Stimulated activated CD8-positive, alpha-beta memory T cell treated with anti-CD3 and anti-CD28 coated beads, Interleukin-7, amount 100 ng/mL, for 1 hour (primary cell): Measurements from ENCODE around the gene PRSS56.

ENCODE experiments used
- DNase-seq, 2 donors: peaks; one replicate each; pipeline ENCODE4 v3.0.0-alpha.2; 2020; ENCODE audit warnings: low read depth in 2 of 2

PRSS56 gene

DNA sequence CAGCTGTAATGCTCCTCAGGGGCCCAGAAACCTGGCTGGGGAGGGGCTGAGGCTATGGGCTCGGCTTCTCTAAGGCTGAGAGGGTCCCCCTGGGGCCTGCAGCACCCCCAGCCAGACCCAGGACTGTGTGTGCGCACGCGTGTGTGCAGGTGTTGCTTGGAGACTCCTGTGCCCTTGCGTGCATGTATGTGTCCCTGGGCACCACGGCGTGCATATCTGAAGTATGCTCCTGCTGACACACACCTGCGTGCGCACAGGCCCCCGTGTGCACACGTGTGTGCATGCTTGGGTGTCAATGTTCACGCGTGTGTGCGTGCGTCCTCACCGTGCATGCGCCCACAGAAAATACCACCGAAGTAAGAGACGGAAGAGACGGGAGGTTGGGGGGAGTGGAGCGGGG lies 17.7 kb upstream of the PRSS56 start:
- no peak for DNase-seq

DNA sequence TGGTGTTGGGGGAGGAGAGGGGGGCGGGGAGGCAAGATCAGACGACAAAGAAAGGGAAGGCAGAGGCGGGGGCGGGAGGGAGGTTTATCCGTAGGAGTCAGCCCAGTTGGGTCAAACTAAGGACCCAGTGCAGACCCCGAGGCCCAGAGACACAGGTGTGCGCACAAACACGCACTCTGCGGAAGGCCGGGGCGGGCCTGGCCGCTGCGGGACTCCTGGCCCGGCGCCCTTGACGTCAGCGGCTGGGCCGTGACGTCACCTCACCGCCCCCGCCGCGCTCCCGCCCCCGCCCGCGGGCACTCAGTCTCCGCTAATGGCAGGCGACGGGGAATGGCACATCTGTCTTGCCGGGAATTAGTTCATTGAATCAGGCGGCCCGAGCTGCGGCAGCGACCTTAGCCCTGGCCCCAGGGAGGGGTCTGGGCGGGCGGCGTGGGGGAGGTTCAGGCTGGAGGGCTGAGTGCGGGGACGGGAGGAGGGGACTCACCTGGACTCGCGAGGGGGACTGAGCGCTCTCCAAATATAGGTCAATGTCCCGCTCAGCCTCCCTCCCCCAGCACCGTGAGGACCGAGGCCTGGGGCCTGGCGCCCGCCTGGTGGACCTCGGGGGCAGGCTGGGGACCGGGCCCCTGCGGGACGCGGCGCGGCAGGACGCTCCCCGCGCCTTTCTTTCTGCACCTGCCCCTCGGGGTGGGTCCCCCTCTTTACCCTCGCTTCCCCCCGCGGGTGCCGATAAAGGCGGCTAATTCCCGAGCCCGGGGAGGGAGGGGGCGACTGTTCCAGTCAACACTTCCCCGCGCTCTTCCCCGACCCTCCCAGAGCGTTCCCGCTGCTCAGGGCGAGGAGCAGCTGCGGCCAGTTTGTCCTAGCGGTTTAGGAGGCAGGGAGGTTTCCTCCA lies 17.0 kb upstream of the PRSS56 start:
- no peak for DNase-seq

- DNase-seq: no peak
These were observed 16.3 kb upstream of the PRSS56 start for GRCh38 chr2:232503809-232504323.

GRCh38 chr2:232504438-232504837 lies 15.8 kb upstream of the PRSS56 start:
- no peak for DNase-seq

DNA sequence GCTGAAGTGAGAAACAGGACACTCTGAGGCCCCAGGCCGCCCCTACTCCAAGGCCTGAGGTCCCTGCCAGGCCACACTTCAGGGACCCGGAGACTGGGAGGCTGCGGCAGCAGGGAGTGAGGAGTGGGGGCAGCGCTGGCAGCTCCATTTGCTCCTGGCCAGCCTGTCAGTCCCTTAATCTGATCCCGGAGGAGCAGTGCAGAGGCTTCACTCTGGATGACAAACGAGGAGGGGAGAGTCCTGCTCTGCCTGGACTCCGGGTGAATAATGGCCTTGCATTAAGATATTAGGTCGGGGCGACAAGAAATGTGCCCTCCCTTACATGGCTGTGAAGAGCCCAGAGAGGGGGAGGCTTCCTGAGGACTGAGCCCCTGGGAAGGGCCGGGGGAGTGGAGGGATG lies 14.3 kb upstream of the PRSS56 start:
- DNase-seq: no peak

GRCh38 chr2:232506709-232507108 lies 13.5 kb upstream of the PRSS56 start:
- DNase-seq: no peak

DNA sequence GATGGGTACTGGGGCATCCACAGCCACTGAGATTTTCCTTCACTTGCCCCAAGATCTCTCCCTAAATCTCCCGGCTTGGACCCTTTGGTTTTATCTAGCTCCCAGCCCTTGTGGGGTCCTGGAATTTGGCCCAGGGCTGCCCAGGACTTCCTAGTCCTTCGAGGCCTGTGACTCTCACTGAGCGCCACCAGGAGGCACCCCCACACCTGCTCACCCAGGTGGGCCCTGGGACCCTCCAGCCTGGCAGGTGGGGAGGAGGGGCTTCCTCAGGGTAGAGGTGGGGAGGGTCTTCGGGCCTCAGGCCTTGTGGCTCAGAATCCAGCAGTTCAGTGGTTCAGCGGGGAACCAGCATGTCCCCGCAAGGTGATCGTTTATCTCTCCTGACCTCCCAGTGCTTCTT lies 11.9 kb upstream of the PRSS56 start:
- DNase-seq: no peak

DNA sequence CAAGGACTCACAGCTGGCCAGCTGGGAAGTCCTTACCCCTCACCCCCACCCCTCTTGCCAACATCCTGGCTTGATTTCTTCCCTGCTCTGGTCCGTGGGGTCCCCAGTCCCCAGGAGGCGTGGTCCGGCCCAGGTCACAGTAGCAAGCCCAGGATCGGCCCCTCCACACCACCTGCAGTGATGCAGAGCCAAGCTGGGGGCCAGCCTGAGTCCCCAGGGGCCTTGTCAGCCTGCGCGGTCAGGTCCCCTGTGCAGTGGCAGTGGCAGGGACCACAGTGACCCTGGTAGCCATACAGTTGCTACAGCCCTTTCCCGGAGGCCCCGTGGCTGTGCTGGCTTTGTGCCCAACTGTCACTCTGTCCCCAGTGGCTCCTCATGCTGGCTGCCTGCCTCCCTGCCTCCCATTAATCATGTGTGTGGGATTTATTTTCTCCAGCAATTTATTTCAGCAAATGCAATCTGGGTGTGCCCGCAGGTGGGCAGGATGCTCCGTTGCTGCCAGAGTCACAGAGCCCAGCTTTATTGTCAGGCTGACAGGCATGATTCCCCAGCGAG lies 8.8 kb upstream of the PRSS56 start:
- DNase-seq: no peak

DNA sequence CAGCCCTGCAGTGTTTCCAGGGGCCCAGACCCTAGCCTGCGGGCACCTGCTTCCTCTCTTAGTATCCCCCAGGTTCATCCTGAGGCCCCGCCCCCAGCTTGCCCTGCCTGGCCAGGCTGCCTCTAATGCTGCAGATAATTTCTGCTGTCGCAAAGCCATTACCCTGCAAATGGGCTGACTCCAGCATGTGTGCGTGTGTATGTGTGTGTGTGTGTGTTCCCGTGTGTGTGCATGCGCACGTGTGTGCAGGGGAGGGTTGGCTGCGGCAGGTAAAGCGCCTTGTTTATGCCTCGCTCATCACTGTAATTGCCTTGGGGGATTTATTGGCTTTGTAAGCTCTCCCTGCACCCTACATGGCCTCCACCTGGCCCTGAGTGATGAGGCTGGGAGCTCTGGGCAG lies 7.6 kb upstream of the PRSS56 start:
- no peak for DNase-seq

DNA sequence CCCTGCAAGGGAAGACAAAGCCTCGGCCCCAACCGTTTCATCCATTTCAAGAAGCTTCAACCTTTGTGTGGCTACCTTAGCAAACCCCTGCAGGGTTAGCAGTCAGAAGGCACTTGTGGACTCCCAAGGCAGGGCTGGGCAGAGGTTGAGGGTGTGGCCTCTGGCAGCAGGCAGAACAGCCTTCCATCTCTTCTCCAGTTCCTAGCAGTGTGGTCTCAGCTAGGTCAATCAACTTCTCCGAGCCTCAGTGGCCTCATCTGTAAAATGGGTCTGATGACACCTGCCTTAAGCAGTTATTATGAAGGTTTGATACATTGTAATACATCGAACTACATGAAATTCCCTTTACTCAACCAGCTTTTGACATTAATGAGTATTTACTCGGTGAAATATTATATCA lies 6.8 kb upstream of the PRSS56 start:
- DNase-seq: no peak

DNA sequence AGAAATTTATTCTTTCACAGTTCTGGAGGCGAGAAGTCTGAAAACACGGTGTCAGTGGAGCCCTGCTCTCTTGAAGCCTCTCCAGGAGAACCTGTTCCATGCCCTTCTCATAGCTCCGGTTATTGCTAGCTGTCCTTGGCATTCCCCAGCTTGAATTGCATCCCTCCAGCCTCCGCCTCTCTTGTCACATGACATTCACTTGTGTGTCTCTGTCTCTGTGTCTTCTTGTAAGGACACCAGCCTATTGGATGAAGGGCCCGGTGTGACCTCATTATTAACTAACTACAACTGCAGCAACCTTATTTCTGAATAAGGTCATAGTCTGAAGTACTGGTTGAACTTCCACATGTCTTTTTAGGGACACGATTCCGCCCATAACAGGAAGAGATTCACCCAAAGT lies 4.5 kb upstream of the PRSS56 start:
- DNase-seq: no peak

- no peak for DNase-seq
These were observed 3.6 kb upstream of the PRSS56 start for GRCh38 chr2:232516551-232516950.

- DNase-seq: no peak
These were observed 1.3 kb upstream of the PRSS56 start for GRCh38 chr2:232518844-232519243.

DNA sequence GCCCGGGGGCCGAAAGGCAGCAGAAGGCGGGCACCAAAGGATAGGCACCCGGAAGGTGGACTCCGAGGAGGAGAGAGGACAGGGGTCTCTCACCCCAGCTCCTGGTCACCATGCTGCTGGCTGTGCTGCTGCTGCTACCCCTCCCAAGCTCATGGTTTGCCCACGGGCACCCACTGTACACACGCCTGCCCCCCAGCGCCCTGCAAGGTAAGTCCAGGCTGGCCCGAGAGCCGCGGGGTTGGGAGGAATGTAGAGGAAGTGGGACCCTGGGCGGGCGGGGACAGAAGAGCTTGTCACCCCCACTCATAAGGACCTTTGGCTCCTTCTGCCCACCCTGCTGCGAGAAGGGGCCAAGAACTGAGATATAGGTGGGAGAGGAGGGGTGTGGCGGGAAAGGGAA lies 301 bp downstream of the PRSS56 start:
- no peak for DNase-seq

DNA sequence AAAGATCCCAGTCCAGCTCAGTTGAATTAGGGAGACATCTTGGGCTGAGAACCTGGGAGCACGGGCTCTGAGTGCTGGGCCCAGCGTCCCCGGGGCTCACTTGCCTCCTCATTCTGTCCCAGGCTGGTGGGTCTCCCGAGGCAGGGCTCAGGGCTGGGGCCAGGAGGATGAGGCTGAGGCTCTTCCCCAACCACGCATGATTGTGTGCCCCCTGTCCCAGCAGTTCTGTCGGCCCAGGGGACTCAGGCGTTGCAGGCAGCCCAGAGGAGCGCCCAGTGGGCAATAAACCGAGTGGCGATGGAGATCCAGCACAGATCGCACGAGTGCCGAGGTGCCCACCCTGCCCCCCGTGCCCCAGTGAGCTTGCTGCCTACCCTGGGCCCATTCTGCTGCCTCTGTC lies 910 bp downstream of the PRSS56 start:
- no peak for DNase-seq

DNA sequence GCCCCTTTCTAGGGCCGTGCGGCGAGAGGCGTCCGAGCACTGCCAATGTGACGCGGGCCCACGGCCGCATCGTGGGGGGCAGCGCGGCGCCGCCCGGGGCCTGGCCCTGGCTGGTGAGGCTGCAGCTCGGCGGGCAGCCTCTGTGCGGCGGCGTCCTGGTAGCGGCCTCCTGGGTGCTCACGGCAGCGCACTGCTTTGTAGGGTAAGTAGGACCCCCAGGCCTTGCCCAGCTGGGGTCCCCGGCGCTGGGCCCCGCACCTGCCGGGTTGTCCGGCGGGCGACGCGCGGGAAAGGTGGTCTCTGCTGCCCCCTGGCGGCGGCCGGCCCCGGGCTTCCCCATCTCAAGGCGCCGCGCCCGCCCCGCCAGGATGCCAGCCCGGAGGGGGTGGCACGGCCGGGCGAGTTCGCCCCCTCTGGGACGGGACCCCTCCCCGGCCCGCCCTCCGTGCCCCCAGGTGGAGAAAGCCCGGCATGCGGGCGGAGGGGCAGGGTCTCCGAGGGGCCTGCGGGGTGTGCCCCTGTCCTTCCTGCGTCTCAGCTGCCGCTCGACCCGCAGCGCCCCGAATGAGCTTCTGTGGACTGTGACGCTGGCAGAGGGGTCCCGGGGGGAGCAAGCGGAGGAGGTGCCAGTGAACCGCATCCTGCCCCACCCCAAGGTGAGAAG lies 1.9 kb downstream of the PRSS56 start:
- DNase-seq: peak; percentile 32 to 52

DNA sequence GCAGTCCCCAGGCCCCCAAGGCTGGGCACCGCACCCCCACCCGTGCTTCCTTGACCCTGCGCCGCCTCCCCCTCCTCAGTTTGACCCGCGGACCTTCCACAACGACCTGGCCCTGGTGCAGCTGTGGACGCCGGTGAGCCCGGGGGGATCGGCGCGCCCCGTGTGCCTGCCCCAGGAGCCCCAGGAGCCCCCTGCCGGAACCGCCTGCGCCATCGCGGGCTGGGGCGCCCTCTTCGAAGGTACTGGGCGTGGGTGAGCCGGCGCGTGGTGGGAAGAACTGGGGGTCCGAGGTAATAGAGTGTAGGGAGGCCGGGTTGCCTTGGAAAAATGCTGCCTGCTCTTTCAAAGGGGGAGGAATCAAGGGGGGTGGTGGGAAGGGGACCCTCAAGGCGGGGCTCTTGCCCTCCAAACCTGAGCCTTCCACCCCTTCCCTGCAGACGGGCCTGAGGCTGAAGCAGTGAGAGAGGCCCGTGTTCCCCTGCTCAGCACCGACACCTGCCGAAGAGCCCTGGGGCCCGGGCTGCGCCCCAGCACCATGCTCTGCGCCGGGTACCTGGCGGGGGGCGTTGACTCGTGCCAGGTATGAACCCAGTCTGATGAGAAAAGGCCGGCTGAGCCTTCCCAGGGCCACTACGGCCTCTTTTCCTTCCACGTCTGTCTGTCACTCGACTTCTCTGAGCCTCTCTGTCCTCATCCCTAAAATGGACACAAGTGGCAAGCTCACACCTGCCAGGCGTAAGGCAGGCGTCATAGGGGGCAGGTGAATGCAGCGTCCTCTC lies 2.6 kb downstream of the PRSS56 start:
- no peak for DNase-seq

DNA sequence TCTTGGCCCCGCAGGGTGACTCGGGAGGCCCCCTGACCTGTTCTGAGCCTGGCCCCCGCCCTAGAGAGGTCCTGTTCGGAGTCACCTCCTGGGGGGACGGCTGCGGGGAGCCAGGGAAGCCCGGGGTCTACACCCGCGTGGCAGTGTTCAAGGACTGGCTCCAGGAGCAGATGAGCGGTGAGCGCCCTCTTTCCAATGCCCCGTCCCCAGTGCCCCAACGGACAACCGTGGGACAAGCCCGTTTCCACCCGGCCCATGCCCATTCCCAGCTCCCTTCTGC lies 3.2 kb downstream of the PRSS56 start:
- no peak for DNase-seq

DNA sequence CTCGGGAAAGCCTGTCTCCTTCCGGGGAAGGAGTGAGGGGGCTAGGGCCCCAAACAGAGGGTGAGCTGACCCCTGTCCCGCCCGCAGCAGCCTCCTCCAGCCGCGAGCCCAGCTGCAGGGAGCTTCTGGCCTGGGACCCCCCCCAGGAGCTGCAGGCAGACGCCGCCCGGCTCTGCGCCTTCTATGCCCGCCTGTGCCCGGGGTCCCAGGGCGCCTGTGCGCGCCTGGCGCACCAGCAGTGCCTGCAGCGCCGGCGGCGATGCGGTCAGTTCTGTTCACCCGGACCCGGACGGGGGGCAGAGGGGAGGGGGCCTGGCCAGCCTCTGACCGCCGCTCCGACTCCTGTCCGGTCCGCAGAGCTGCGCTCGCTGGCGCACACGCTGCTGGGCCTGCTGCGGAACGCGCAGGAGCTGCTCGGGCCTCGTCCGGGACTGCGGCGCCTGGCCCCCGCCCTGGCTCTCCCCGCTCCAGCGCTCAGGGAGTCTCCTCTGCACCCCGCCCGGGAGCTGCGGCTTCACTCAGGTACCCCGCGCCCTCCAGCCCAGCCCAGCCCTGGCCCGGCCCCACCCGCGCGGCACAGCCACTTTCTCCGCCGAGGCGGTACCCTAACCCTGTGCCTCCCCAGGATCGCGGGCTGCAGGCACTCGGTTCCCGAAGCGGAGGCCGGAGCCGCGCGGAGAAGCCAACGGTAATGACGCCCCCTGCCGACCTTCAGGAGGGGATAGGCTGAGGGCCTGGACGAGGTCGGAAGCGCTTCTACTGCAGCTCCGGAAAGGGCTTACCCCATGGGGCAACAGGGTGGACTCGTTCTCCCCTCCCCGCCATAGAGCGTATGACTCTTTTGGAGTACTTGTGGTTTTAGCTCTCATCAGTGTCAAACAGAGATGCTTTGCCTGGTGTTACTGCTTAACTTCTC lies 3.8 kb downstream of the PRSS56 start:
- DNase-seq: no peak

GRCh38 chr2:232524771-232525170 lies 4.6 kb downstream of the PRSS56 start:
- no peak for DNase-seq

DNA sequence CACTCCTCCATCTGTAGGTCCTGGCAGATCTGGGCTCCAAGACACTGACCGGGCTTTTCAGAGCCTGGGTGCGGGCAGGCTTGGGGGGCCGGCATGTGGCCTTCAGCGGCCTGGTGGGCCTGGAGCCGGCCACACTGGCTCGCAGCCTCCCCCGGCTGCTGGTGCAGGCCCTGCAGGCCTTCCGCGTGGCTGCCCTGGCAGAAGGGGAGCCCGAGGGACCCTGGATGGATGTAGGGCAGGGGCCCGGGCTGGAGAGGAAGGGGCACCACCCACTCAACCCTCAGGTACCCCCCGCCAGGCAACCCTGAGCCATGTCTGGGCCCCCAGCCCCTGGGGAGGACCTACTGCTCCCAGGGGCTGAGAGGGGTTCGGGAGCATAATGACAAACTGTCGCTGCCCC lies 5.0 kb downstream of the PRSS56 start:
- no peak for DNase-seq
